Measurements from ENCODE around the gene LRIT3.
A peak's percentile ranks its signal among the peaks of the same experiment; 100 is the strongest.

LRIT3 gene, protein sequence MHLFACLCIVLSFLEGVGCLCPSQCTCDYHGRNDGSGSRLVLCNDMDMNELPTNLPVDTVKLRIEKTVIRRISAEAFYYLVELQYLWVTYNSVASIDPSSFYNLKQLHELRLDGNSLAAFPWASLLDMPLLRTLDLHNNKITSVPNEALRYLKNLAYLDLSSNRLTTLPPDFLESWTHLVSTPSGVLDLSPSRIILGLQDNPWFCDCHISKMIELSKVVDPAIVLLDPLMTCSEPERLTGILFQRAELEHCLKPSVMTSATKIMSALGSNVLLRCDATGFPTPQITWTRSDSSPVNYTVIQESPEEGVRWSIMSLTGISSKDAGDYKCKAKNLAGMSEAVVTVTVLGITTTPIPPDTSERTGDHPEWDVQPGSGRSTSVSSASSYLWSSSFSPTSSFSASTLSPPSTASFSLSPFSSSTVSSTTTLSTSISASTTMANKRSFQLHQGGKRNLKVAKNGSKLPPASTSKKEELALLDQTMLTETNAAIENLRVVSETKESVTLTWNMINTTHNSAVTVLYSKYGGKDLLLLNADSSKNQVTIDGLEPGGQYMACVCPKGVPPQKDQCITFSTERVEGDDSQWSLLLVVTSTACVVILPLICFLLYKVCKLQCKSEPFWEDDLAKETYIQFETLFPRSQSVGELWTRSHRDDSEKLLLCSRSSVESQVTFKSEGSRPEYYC

DNA sequence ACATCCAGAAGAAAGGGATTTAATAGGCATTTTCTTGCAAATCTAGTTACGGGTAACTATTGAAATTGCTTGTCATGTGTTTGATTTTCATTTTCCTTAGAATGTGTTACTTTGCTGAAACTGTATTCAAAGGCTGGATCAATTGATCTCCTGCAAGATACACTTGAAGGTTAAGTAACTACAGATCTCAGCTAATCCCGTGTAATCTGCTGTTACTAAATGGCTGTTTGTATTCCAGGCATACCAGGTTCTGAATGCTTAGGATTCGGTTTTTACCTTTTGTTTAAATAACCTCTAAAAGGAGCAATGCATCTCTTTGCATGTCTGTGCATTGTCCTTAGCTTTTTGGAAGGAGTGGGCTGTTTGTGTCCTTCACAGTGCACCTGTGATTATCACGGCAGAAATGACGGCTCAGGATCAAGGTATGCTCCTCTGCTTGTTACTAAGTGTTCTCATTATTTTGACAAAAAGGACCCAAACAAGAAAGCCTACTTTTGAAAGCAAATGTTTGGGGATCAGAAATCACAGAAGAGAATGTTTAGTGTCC, at the start of gene LRIT3:
Gene LRIT3 (plus strand): TSS at position 212 of the 547 bp plus-strand sequence. CDS start 95 bp downstream, at position 307.
- DNase-seq (ENCODE audit: low read depth in 2 of 2): no peak

DNA sequence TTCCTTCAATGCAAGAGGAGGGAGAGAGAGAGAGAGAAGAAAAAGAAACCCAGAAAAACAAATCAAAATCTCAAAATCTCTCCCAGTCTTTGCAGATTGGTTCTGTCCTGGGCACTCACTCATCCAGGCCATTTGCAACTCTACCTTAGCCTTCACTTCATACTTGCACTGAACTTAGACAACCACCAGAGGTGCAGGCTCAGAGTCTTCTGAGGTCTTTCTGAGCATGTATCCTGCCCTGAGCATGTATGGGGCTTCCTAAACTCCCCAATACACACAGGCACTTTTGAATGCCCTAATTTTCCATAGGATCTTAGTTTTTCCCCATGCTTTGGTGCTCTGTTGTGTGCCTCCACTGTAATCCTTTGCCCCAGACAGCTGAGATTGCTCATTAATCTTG, 49.0 kb upstream of the LRIT3 start:
- no peak for DNase-seq (ENCODE audit: low read depth in 2 of 2)

DNA sequence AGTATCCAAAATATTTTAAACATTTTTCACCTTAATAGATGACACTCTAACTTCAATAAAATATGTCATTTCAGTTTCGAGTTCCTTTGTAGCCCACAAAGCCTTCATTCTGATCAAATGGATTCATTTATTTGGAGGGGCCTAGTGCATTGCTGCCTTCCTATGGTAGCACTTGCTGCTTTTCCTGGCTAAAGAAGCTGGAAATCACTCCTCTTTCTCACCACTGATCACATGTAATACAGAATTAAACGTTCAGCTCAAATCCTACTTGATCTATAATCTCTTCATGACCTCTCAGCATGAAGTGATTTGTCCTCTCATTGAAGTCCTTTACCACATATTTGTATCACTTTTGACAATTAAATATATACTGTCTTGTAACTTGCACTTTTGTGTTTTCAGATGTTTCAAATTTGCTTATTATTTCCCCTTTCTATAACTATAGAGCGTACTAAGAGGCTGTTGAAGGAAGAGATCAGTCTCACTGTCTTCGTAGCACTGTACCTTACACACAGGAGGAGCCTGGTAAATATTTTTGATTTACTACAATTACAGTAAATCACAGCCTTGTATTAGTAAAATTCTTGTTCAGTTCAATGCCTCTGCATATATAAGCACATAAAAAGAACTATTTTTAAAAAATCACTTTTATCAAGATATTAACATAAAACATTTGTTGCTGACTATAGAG, 46.7 kb upstream of the LRIT3 start:
- DNase-seq (ENCODE audit: low read depth in 2 of 2): no peak

DNA sequence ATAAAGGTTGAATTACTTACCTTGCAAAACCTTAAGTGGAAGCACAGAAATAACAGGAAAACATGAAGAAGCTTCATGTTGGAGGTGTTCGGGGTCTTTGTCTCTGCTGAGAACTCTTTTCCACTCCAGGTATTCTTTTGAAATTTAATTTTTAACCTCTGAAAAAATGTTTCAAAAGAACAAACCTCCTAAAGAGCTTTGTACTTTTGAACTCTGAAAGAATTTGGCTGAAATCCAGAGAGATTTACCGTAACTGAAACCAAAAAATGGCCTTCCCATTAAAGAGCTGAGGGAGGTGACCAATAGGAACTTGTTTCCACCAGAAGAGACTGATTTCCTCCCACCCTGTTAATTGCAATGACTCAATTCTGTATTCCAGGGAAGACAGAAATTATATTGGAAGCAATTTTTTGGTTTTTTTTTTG, 46.0 kb upstream of the LRIT3 start, which contains the start of gene CFI:
Gene CFI (minus strand): TSS at position 105 of the 425 bp plus-strand sequence. CDS start 28 bp downstream, at position 77.
- DNase-seq (ENCODE audit: low read depth in 2 of 2): no peak

DNA sequence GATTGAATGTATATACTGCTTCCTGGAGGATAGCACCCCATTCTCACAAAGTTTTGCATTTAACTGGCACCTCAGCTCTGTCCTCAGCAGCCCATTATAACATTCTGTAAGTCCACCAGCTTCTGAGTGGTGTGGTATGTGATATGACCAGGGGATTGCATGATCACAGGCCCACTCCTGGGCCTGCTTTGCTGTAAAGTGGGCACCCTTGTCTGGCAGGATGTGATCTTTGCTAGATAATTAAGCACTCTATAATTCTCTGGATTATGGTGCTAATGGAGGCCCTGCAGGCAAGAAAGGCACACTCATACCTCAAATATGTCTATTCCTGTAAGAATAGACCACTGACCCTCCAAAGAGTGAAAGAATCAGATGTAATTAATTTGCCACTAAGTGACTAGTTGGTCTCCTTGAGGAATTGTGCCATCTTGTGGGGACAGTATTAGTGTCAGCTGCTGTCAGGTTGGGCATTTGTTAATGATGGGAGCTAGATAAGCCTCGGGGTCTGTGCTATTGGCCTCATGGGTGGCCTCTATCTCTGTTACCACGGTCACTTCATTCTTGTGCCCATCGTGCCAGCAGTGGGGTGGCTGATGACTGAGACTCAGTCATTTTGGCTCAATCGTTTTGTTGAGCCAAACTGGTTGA, 43.9 kb upstream of the LRIT3 start:
- no peak for DNase-seq (ENCODE audit: low read depth in 2 of 2)

DNA sequence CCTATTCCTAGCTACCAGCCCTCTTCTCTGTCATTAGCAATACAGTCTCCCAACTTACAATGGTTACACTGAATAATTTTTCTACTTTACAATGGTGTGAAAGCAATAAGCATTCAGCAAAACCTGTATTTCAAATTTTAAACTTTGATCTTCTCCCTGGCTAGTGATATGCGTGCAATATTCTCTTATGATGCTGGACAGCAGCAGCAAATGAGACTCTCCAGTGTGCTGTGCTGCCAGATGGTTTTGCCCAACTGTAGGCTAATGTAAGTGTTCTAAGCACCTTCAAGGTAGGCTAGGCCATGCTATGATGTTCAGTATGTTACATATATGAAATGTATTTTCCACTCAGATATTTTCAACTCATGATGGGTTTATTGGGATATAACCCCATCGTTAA, 38.3 kb upstream of the LRIT3 start:
- no peak for DNase-seq (ENCODE audit: low read depth in 2 of 2)

DNA sequence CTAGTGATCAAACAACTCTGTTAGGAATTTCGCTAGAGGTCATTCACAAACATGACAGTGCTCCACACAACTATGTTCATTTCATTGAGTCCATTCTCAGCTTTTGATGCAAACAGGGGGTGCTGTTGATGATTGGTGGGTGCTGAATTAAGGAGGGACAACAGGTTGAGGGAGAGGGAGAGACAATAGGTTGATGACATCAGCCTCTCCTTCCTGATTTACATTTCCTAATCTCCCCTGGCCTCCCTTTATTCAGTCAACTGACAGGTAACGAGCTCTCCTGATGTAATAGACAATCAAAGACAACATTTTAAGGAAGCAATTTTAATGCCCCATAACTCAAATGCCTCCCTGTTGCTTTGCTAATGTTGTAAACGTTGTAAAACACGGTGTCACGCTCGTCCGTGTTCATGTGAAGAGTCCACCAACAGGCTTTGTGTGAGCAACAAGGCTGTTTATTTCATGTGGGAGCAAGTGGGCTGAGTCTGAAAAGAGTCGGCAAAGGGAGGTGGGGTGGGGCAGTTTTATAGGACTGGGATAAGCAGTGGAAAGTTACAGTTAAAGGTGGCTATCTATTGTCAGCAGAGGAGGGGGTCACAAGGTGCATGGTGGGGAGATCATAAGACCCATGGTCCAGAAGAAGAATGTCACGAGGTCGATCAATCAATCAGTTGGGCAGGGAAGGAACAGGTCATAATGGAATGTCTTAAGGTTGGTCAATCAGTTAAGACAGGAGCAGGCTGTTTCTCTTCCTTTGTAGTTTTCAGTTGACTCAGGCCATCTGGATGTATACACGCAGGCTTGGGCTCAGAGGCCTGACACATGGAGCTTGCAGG, 37.1 kb upstream of the LRIT3 start:
- no peak for DNase-seq (ENCODE audit: low read depth in 2 of 2)

DNA sequence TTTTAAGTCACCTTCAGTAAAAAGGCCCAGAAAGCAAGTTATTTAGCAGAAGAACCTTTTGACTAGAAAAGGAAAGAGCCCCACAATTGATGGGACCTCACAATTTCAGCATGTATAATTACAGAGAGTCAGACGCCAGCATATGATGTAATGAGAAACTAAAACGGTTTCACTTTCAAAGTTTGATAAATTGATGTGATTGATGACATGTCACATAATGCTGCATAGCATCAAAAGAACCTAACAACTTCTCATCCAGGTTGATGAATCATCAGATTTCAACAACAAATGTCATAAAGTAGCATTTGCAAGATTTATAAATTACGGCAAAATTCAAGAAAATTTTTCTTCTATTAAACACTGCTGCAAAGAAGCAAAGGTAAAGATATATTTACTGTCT, 36.2 kb upstream of the LRIT3 start:
- no peak for DNase-seq (ENCODE audit: low read depth in 2 of 2)

DNA sequence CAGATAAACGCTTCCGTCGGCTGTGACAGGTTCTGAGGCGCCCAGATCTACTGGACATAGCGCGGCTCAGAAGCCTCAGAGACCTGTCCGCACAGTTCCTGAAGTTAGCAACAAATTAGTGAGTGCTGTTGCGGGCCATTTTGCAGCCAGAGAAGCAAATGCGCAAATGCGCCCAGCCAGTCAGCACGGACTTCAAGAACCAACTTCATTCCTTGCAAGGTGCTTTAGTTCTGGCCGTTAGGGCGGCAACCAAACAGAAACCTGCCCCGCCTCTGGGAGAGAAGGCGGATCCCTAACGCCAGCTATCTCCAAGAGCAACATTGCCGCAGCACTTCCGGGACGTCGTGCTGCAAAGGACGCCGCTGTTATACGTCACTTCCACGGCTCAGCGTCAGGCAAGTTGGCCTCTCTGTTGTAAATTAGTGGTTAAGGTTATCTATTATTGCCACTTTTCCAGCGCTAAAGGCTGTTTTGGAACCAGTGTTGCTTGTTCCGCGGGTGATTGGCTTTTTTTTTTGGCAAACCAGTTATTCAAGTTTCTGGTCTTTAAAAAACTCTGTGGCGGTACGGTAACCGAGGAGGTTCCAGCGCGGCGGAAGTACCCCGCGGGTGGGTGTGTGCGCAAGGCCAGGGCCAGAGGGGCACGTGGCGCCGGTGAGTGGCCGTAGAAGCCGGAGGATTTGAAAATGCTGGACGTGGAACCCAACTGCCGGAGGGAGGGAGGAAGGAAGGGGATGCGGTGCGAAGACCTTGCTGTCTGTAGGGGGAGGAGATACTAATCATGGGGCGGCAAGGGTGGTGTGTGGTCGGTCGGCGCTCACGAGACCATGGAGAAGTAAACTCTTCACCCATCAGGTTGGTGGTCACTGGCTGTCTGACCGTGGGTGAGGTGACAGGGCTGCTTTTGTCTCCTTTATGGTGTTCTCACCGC, 32.5 kb upstream of the LRIT3 start, which contains the start of gene GAR1:
Gene GAR1 (plus strand): TSS at position 612 of the 931 bp plus-strand sequence. CDS start 403 bp downstream, outside the sequence.
- peak; percentile 74 to 83 for DNase-seq (ENCODE audit: low read depth in 2 of 2)

DNA sequence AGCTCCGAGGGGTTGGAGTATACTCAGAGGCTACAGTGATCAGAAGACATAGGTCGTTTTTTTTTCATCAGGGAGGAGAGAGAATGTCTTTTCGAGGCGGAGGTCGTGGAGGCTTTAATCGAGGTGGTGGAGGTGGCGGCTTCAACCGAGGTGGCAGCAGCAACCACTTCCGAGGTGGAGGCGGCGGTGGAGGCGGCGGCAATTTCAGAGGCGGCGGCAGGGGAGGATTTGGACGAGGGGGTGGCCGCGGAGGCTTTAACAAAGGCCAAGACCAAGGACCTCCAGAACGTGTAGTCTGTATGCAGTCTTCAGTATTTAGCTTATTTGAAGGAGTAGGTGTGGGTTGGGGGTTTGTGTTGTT, 31.8 kb upstream of the LRIT3 start:
- DNase-seq (ENCODE audit: low read depth in 2 of 2): peak; percentile 23 to 25

DNA sequence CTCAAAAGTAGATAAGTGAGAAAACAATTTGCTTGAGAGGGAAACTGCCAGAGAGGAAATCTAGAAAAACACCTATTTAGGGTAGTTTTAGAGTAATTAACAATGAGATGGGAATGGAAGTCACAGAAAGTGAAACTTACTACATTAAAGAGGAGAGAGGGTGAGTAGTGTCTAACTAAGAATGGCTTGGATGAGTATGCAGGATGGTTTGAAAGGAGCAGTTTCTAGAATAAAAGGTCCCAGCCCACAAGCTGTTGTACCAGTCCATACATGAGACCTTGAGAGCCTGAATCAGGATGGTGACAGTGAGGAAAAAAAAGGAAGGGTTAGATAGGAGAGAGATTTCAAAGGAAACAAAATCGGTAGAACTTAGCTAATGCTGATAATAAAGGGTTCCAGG, 31.0 kb upstream of the LRIT3 start:
- no peak for DNase-seq (ENCODE audit: low read depth in 2 of 2)

DNA sequence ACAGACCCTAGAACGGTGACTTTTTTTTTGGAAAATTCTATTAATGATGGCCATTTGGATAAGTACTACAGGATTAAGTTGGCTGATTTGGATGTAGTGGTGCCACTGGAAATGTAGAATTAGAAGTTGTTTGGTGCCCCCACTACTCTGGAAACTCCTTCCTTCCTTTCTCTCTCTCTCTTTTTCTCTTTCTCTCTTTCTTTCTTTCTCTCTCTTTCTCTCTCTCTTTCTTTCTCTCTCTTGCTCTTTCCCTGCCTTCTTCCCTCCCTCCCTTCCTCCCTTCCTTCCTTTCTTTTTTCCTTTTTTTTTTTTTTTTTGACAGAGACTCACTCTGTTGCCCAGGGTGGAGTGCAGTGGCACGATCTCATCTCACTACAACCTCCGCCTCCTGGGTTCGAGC, 29.6 kb upstream of the LRIT3 start:
- no peak for DNase-seq (ENCODE audit: low read depth in 2 of 2)

DNA sequence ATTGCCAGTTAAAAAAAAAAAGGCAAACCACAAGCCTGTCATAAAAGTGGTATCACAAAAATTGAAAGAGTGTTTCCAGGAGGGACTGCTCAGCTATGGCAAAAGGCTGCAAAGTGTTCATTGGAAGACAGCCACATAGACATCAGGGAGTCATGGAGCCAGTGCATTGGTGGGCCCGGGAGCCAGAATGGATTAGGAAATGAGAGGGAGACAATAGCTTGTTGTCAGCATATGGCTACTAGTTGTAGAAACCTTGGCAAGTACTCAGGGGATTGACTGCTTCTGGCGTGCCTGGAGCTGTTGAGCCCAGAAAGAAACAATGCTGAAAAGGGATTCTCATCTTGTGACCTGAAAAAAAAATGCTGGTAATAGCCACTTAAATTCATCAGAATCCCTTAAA, 27.3 kb upstream of the LRIT3 start:
- no peak for DNase-seq (ENCODE audit: low read depth in 2 of 2)

DNA sequence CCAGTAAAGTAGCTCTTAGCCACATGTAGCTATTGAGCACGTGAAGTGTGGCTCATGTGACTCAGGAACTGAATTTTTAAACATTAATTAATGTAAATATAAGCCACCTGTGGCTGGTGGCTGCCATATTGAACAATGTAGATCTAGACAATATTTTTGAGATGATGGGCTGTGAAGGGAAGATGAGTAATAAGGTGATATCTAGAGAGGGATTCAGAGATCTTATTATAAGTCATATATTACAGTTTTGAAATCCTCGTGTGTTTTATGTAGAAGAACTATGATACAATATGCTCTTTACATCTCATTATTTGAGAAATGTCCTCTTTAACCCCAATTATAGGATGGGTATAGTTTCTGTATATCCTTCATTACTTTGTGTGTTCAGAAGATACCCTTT, 26.7 kb upstream of the LRIT3 start:
- DNase-seq (ENCODE audit: low read depth in 2 of 2): no peak

DNA sequence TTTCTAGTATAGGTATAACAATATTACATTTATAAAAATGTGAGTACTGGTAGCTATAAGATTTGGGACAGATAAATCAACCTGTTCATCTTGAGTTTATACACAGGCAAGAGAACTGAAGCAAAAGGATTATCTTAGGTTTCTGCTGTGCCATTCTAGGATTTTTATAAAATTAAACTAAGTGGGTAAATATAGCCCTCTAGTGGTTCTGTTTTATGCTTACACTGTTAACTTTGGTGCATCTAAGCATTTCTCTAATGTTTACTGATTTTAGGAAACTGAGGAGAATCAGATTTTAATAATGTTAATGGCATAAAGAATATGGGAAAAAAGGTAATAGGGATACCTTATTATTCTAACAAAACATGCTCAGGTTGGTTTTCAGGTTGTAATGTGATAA, 21.2 kb upstream of the LRIT3 start:
- no peak for DNase-seq (ENCODE audit: low read depth in 2 of 2)

DNA sequence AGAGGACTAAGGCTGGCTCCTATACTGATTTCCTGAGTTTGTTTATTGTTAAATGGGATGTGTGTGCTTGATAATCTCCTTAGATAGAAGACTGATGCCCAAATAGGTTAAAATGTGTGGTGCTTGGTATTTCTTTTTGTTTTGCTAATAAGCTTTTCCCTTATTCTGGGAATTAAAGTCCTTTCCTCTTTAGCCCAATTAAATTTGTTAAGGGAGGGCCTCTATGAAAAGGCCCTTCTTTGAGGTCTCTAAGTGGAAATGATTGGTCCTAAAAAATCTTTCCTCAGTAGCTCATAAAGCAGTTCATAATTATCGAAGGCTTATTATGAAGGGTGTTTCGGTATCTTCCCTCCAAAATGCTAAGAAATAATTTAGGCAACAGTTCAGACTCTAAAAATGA, 20.2 kb upstream of the LRIT3 start, which contains the start of gene RRH:
Gene RRH (plus strand): TSS at position 301 of the 400 bp plus-strand sequence. CDS start 56 bp downstream, at position 357.
- no peak for DNase-seq (ENCODE audit: low read depth in 2 of 2)

DNA sequence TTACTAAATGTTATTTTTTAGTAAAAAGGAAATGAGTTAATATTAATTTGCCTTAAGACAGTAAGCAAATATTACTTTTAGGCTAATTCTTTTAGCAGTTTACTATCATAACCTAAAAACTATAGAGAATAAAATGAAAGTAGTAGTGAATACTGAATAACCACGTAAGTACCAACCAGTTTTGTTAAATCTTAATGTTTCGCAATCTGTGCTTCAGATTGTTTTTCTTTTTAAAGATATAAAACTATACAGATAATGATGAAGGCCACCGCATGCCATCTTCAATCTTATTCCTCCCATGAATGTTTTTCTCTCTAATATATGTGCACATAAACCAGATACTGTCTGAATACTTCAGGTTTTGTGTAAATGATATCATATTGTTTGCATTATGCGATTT, 14.2 kb upstream of the LRIT3 start:
- DNase-seq (ENCODE audit: low read depth in 2 of 2): no peak

DNA sequence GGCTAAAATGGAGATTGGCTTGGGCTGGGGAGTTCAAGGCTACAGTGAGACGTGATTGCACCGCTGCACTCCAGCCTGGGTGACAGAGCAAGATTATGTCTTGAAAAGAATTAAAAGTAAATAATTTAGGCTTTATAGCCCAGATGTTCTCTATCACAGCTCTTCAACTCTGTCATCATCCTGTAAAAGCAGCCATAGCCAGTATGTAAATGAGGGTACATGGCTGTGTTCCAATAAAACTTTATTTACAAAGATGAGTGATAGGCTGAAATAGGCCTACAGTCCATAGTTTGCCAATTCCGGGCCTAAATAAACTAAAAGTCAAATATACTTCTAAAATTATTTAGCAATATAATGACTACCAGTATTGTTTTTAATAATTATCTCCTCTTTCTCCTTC, 10.9 kb upstream of the LRIT3 start:
- no peak for DNase-seq (ENCODE audit: low read depth in 2 of 2)

DNA sequence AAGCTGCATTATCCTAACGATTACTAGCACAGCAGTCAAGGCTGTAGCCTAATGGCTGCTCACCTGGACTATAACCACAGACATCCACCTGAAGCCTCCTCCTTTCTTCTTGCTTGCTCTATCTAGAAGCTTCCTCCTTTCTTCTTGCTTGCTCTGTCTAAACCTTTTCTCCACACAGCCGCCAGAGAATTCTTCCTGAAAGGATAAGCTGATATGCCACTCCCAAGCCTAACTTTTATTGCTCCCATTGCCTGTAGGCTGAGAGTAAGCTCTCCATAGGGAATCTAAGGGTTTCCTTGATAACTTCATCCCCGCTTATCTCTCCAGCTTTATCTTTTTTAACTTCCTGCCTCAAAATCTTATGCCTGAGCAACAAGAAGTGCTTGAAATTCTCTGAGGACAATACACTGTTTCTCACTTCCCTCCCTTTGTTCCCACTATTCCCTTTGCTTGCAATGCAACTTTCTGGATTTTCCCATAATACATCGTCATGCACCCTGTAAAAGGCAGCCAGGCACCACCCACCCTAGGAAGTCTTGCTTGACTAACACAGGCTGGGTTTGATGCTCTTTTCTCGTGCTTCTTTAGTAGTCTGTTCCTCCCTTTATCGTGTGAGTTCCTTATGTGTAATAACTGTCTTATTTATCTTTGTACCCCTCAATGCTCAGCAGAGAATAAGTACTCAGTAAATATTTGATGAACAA, 1.4 kb upstream of the LRIT3 start:
- no peak for DNase-seq (ENCODE audit: low read depth in 2 of 2)

All from activated CD4-positive, alpha-beta T cell treated with anti-CD3 and anti-CD28 coated beads for 24 hours (primary cell).